ENCODE data around the gene TBX20.

DNA sequence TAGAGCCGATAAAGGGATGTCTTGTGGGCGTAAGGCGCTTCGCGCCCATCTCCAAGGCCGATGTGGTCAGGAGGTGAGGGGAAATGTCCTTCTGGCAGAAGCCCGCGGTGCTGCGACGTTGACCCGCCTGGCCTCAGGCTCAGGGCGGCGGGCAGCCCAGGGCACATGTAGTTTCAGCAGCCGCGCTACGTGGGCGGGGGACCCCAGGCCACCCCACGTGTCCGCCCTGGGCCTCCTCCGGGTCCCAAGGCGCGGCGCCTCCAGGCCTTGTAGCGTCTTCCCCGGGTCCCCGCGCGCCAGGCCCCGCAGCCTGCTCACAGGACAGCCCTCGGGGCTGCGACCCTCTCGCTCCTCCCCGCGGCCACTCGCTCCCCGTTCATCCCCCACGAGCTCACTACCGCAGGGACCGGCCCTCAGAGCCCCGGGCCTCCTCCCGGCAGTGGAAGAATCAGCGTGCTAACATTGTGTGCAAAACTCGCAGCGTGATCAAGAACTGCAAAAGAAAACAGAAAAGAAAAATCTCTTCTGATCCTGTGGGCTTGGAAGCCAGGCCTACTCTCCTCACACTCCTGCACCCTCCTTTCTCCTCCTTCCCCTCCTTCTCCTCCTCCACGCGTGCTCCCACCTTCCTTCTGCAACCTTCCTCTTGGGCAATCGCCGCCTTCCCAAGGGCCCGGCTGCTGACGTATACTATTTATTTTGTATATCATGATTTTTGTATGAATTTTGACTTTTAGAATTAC, 4.4 kb upstream of the TBX20 start:
- no peak for TF ChIP-seq FOXA3 (CRISPR knock-in tag; IDR thresholded peaks at IDR 0.05)
- TF ChIP-seq NCOA2 (CRISPR knock-in tag; IDR thresholded peaks at IDR 0.05) = no peak
- TF ChIP-seq ZNF34 (CRISPR knock-in tag; IDR thresholded peaks at IDR 0.05; ENCODE audit: borderline replicate concordance) = no peak
- TF ChIP-seq EZH2 (conservative IDR thresholded peaks at IDR 0.05; ENCODE audit: low read depth, low read length) = no peak
- TF ChIP-seq HOXD1 (CRISPR knock-in tag; IDR thresholded peaks at IDR 0.05) = no peak
- TF ChIP-seq FOSL1 (CRISPR knock-in tag; IDR thresholded peaks at IDR 0.05; ENCODE audit: borderline replicate concordance) = no peak
- TF ChIP-seq ADNP (CRISPR knock-in tag; IDR thresholded peaks at IDR 0.05) = no peak
- TF ChIP-seq, protein P1, sequence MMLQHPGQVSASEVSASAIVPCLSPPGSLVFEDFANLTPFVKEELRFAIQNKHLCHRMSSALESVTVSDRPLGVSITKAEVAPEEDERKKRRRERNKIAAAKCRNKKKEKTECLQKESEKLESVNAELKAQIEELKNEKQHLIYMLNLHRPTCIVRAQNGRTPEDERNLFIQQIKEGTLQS (CRISPR knock-in tag; IDR thresholded peaks at IDR 0.05) = no peak
